Activated CD4-positive, alpha-beta T cell treated with anti-CD3 and anti-CD28 coated beads for 48 hours (primary cell): ENCODE measurements around the gene CPNE8.

Source experiments
- DNase-seq: peaks from one replicate; pipeline ENCODE4 v3.0.0-alpha.2; 2020

CPNE8 gene

GRCh38 chr12:38713294-38713693 is 192.1 kb downstream of the CPNE8 start:
- DNase-seq, result no peak

DNA sequence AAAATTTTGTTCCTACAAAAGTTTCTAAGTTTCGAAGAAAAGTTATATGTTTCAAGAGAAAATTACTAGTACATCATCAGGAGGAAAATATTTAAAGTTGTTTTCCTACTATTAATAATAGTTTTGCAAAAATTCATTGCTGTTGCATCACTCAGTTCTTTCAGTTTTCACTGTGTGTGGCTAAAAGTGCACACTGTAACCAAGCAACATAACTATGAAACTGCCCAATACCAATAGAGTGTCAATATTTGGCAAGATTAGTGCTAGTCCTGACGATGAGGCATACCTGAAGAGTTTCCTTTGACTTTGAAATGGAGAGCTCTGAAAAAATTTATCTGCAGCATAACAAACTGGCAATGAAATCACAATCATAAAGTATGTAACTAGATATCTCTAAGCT is 194.3 kb downstream of the CPNE8 start:
- DNase-seq, result no peak

DNA sequence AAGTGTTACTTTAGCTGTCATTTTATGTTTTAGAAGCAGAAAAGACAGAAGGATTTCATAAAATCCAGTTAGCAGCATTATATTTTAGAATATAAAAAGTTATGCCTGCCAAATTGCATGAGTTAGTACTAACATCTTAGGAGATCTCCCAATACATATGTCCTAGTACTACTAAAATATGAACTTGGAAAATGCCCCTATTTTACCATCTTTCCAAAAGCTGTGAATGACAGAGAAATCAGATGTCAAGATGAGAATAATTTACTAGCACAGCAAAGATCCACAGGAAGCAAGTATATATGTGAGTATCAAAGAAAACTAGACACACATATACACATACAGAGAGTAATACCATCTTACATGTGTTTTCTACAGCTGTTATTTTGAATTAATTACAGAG is 196.9 kb downstream of the CPNE8 start:
- DNase-seq, result no peak

GRCh38 chr12:38707648-38708047 is 197.7 kb downstream of the CPNE8 start:
- DNase-seq, result no peak

DNA sequence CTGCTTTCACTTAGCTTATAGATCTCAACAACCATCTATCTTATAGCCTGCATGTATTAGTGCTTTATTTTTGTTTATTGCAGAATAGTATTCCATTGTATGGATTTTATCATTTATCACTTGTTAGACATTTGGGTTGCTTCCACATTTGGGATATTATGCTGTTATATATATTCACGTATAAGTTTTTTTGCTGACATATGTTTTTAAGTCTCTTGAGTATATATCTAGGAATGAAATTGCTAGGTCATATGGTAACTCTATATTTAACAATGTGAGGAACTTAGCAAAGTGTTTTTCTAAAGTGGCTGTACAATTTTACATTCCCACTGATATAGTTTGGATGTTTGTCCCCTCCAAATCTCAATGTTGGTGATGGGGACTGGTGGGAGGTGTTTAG is 208.1 kb downstream of the CPNE8 start:
- DNase-seq, result no peak

- DNase-seq, result no peak
Observed at GRCh38 chr12:38695057-38695456, 210.3 kb downstream of the CPNE8 start.

- no peak for DNase-seq
Observed at GRCh38 chr12:38691164-38691563, 214.2 kb downstream of the CPNE8 start.

GRCh38 chr12:38690646-38691045 is 214.7 kb downstream of the CPNE8 start:
- no peak for DNase-seq

DNA sequence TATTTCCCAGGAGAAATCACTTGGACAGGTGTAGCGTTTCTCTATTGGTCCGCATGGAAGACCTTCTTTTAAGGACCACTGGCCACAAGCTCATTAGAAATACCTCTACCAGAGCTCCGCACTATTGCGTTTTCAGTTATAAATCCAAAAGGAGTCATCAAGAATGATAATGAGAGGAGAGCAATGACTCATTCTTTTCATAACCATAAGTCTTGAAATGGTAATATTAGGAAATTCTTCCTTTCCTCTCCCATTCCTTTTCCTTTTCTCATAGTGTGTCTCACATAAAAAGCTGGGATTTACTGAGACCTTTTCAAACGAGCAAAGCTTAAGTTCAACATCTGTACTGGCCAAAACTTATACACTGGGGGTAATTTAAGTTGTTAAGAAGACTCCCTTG is 215.7 kb downstream of the CPNE8 start:
- DNase-seq, result no peak

- no peak for DNase-seq
Observed at GRCh38 chr12:38689195-38689594, 216.2 kb downstream of the CPNE8 start.

DNA sequence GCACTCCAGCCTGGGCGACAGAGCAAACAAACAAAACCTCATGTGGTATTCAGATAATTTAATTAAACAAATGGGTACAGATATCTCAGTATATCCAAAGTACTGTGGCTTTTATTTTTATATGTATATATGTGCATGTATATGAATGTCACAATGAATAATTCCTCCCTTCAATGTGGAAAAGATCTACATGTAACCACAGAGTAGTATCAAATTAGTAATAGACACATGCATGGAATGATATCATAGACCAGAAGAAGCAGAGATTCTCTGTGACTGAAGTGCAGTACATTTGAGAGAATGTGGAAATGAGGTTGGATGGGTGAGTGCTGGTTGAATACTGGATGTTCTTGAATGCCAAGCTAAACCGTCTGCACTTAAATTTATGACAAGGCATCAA is 222.9 kb downstream of the CPNE8 start:
- DNase-seq, result no peak

- DNase-seq, result no peak
Observed at GRCh38 chr12:38669530-38669929, 235.9 kb downstream of the CPNE8 start.

DNA sequence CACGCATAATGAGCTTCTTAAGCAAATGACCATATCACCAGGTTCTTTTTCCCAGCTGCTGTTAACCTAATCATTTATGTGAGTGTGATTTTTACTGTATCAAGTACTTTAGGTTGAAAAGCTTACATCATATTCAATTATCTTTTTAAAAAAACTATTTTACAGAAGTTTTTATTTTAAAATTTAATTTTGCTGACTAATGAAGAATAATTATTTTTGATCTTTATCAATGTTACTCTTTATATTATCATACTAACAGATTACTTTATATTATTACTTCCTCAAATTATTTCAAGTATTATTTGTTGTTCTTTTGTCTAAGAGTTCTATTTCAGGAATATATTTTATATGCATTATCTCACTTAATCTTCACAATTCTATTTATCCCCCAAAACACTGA is 236.3 kb downstream of the CPNE8 start:
- no peak for DNase-seq

GRCh38 chr12:38666425-38666824 is 239.0 kb downstream of the CPNE8 start:
- DNase-seq, result no peak

DNA sequence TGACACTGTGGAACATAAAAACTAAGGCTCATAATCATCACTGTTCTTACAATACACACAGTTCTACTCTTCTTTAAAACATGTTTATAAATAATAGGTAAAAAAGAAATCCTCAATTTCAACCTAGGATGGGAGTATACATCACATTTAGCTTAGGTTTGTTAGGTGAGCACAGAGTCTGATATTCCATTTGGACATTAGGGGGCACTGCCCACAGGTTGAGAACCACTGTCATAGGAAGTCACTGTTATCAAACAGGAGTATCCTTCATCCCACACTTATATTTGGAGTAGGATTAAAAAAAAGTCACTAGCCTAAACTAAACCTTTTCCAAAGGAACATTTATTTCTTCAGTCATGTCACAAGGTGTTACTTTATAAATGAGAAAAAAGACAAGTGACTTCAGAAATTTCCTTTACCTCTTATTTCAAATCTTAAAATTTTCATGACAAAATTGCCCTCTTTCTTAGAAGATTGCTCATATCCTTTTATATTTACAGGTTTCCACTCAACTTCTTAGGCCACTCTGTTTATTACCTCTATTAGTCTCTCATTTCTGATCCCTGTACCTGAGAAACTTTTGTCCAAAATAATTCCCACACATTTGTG is 240.6 kb downstream of the CPNE8 start:
- DNase-seq, result no peak

DNA sequence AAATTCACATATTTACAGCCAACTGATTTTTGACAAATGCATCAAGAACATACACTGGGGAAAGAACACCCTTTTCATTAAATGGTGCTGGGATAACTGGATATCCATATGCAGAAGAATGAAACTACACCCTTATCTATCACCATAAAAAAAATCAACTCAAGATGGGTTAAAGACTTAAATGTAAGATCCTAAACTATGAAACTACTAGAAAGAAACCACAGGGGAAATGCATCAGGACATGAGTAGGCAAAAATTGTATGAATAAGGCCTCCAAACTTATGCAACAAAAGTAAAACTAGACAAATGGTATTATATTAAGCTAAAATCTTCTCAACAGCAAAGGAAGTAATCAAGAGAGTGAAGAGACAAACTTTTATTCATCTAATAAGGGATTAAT is 242.6 kb downstream of the CPNE8 start:
- no peak for DNase-seq

DNA sequence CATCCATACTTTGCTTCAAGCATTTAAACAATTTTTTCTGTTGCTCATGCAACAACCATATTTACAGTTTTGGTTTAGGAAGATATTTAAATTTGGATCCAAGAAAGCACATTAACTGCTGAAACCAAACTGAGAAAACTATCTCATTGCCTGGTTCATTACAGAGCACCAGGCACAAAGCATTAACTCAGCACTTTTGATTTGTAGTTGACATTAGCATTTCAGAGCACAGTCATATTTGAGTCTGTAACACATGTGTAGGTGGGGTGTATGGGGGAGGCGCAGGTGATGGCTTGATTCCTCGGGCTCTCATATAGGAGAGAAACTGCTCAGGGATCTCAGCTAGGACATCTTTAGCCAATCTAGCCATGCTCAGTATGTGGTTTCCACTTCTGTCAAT is 251.7 kb downstream of the CPNE8 start:
- DNase-seq, result no peak

- no peak for DNase-seq
Observed at GRCh38 chr12:38648813-38649212, 256.6 kb downstream of the CPNE8 start.

DNA sequence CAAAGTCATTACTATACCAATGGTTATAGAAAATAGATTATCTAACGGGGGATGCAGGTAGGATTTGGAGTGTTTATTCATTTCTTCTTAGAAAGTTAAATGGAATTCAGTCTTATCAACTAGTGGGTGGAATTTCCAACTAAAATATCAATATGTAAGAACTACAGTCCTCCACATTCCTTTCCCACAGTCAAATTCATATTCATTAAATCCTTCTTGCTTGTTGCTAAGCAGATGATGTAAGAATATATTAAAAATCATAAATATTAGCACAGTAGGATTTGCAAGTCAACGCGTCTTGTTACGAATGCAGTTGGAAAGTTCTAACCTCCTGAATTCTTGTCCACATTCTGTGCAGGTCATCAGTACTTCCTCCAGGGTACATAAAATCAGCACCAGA is 259.2 kb downstream of the CPNE8 start:
- no peak for DNase-seq

DNA sequence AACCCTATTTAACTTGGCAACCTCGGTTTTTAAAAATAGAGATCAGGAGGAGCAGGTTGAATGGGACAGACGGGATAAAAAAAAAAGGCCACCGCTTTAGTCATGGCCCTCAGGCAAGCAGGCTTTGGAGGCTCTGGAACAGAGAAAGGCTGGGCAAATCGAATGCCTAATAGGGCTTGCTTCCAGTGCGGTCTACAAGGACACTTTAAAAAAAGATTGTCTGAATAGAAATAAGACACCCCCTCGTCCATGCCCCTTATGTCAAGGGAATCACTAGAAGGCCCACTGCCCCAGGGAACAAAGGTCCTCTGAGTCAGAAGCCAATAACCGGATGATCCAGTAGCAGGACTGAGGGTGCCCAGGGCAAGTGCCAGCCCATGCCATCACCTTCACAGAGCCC is 265.8 kb downstream of the CPNE8 start:
- DNase-seq, result no peak

GRCh38 chr12:38638401-38638800 is 267.0 kb downstream of the CPNE8 start:
- DNase-seq, result no peak

DNA sequence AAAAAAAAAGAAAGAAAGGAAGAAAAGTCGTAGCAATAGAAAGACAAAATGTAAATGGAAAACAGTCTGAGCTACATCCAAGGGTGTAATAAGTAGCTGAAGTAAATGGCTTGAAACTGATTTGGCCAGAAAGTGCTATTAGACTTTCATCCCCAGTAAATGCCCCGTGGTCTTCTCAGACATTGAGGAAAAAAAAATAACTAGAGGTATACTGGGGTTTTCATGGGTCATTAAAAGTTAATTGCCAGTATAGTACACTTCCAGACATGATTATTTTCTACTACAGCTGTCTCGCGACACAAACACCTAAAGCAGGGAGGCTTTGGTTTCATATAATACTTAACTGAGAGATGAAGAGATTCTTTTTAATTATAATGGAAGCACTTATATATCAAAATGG is 271.9 kb downstream of the CPNE8 start:
- no peak for DNase-seq

GRCh38 chr12:38629064-38629463 is 276.3 kb downstream of the CPNE8 start:
- no peak for DNase-seq

DNA sequence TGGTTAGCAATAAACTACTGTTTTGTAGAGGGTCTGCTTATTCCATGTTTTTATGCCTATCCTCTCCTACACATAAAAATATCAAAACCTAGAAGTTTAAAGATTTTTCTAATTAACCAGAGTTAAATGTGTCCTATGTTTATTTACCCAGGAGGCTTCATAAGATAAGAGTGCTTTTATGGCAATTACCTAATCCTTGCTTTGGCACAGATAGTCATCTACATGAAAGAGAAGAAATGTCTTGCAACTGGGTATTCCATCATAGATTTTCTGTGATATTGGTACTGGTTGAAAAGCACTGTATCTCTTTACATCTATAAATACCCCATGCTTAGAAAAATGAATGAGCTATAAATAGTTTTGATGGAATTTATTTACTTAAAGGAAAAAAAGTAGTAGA is 277.1 kb downstream of the CPNE8 start:
- DNase-seq, result no peak

- DNase-seq, result no peak
Observed at GRCh38 chr12:38625306-38625705, 280.1 kb downstream of the CPNE8 start.

GRCh38 chr12:38614171-38614570 is 291.2 kb downstream of the CPNE8 start:
- no peak for DNase-seq
